Activated CD4-positive, CD25-positive, alpha-beta regulatory T cell (primary cell): Measurements from ENCODE around the gene LRRC8D.

Source experiments
- DNase-seq, 4 experiments: peaks; one replicate each; lab custom pipeline; 2025; lab: John Stamatoyannopoulos, UW

LRRC8D gene

DNA sequence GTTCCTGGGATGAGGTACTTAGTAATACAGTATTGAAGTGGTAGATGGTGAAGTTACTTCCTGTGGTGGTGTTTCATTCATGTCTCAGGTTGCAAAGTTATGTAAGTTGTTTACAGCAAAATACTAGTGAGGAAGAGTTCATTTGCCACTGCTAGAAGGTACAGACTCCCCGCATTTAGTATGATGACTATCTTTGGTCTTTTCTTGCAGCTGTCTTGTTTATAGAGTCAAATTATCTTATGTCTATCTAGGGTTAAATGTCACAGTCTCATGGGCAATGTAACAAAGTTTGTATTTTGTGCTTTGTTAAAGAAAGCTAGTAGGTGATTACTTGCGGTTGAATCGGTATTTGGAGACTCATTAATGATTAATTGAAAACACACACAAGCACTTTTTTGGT, 50.2 kb downstream of the LRRC8D start:
- DNase-seq = no peak

DNA sequence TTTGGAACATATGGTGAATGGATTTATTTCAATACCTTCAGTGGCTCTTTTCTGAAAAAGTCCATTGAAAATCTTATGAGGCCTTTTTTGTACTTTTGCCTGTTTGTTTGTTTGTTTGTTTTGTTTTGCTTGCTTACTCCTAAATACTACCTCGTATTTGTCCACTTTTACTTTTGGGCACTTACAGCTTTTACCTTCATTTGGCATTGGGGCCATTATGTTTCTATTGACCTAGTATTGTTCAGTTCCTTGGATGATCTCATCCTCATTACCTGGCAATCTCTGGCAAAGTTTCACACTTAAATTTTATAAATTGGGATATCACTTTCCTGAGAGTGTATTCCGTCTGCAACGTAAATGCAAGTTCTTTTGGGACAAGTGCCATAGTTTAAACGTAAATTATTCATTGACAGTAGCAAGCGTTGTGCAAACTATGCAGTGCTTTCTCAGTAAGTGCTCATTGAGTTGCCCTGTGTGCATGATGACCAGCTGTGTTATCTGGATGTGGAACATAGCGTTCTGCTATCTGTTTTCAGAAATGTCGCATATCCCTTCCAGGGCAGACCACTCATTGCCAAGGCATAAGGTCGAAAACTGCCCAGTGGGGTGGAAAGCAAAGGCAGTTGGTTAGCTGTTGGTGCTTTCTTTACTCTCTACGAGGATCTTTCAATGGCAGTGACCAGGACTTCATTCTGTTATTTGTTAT, 51.1 kb downstream of the LRRC8D start:
- DNase-seq = no peak

DNA sequence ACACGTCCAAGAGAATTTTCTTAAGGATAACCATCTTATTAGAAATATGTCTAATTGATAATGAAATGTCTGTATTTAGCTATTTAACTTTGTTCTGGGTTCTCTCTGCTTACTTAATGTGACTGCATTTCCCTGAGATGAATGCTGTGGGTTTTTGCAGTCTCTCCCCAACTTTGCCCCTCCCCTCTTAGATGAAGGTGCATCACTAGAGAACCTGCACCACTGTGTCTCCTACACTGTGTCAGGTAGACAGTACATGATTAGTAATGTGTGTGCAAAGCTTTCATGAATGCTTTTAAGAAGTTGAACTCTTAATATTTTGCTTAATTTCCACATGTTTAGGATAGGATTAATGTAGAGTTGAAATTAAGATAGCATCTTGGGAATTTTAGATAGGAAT, 51.7 kb downstream of the LRRC8D start:
- no peak for DNase-seq

DNA sequence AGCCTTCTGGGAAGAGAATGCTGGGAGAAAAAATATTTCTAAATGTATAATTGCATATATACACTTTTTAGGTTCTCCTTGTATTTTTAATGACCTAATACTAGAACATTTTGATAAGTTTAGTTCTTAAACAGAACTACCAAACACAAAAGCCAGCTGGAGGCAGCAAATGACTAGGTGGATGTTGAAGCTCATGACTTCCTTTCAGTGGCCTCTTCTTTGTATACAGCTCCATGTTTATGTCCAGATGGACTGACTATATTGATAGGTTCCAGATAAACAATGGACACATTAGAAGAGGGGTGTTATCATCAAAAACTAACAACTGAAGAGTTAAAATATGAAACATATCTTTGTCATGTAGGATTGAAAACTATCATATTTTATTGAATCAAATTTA, 52.5 kb downstream of the LRRC8D start:
- no peak for DNase-seq

DNA sequence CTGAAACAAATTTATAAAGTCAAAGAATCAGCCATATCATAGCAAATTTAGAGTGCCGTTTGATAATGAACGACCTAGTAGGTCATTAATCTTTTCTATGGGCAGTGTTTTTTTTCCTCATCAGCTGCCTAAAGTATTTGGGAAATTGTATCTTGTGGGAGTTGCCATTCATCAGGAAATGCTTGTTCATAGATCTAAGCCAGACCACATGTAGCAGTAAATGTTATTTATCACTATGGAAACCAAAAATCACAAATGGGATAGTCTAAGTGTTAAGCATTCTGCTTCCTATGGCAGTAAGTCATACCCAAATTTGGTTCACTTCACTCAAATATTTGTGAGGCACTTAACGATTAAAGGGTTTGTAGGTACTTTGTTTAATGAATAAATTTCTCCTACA, 52.9 kb downstream of the LRRC8D start:
- DNase-seq = no peak

DNA sequence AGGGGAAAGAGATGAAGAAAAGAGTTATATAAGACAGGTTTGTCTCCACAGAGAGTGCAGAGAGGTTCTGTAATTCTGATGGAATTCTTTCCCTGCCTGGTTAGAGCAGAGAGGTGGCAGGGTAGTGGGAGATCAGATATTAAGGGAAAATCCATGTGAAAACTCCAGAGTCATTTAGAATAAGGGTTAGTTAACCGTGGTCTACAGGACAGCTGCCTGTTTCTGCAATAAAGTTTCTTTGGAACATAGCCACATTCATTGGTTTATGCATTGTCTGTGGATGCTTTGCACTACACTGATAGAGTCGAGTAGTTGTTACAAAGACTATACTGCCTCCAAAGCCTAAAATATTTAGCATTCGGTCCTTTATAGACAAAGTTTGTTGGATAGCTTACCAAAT, 55.6 kb downstream of the LRRC8D start:
- DNase-seq = no peak

DNA sequence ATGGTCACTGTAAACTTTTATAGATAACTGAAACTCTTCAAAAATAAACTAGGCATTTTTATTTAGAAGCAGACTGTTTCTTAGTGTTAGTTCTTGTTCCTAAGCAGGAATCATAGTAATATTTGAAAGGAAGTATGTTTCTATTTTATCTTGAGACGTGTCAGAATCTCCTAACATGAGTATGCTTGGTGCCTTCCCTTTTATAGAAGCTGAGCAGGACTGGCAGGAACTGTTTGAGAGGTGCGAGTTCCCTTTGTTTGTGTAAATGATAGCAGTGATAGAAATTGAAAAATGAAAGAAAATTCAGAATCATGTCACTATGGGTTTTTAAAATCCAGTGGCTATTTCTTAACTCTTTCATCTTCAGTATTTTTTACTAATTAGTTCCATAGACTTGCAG, 56.9 kb downstream of the LRRC8D start:
- DNase-seq = no peak

DNA sequence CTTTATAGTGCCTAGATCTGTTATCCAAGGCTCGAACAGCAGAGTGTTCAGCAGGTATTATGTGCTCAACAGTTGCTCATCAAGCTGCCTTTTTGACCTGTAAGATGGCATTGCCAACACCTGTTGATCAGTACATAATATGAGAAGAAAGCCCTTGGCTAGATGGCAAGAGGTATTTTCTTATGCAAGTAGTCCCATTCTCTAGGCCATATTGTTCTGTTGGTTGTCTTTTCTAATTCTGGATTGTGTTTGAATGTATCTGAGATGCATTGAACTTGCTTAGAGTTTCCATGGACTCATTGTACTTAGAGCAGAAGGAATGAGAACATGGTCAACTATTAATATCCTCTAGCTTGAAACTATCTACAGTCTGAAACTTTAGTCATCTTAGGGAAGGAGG, 57.4 kb downstream of the LRRC8D start:
- no peak for DNase-seq

DNA sequence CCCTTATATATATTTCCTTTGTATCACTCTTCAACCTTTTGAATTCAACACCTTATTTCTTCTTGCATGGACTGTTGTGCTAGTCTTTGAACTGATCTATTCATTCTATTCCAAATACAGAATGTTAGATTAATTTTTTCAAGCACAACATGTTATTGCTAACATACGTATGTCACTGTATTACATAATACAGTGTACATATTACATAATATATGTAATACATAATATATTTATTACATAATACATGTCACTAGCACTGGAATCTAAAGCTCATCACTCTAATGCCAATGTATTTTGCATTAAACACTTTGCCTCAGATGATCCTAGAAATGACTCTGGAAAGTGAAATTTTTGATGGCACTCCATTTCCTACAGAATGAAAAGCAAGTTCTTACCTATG, 59.8 kb downstream of the LRRC8D start:
- DNase-seq = no peak

DNA sequence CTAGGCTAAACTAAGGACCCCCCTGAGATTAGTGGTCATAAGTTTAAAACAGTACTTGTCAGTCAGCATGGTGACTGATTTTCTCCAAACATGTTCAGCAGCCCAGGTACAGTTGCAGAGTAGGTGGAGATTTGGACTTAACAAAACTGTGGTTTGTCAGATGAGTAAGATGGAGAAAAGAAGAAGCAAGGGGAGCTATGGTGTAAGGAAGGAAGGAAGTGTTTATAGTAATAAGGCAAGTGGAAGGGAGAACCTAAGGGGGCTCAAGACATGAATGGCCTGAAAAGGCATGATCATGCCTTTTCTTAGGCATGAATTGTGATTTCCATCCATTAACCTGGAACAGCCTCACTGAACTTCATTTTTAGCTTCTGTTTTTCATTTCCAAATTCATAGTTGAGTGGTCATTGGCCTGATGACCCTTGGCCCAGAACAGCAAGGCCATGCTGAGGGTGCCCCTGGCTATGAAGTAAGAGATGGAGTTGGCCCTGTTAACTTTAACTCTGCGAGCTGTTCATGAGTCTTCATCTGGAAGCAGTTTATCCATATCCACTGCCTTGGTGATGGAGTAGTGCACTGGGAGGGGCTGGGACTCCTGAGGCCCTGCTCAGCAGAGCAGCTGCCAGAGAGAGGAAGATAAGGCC, 60.7 kb downstream of the LRRC8D start:
- DNase-seq = no peak

DNA sequence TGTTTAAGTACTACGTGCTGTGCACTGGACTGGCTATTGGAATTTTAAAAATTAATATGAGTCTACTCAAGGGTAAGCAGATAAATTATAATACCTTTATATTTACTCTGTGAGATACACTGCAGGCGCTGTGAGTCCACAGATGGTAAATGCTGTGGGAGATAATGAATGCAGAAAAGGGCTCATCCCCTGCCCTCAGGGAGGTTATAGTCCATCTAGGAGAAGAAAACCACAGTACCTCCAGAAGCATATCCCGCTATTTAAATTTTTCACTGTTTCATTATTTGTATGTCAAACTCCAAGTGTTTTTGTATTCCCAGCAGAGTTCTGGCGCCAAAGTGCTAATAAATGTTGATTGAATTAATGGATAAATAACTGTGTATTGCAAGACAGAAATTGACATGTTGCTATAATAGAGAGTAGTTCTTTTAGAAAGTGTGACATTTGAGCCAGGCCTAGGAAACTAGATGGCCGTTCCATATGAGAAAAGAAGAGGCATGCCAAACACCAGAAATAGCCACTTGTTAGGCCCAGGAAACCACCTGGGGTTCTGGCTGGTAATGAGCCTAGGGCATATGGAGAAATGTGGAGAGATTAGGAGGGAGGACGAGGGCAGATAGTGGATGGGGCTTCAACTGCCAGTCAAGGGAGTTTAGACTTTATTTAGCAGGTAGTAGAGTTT, 61.7 kb downstream of the LRRC8D start:
- DNase-seq = no peak

DNA sequence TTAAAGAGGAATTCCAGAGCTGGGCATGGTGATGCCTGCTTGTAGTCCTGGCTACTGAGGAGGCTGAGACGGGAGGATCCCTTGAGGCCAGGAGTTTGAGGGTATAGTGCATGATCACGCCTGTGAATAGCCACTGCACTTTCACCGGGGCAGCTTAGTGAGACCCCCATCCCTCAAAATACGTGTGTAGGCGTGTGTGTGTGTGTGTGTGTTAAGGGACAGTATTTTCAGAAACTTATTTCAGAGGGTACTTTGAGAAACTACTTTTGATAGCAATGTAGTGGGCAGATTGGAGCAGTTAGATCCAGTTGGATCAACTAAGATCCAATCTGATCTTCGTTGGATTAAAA, 62.2 kb downstream of the LRRC8D start:
- DNase-seq = no peak

DNA sequence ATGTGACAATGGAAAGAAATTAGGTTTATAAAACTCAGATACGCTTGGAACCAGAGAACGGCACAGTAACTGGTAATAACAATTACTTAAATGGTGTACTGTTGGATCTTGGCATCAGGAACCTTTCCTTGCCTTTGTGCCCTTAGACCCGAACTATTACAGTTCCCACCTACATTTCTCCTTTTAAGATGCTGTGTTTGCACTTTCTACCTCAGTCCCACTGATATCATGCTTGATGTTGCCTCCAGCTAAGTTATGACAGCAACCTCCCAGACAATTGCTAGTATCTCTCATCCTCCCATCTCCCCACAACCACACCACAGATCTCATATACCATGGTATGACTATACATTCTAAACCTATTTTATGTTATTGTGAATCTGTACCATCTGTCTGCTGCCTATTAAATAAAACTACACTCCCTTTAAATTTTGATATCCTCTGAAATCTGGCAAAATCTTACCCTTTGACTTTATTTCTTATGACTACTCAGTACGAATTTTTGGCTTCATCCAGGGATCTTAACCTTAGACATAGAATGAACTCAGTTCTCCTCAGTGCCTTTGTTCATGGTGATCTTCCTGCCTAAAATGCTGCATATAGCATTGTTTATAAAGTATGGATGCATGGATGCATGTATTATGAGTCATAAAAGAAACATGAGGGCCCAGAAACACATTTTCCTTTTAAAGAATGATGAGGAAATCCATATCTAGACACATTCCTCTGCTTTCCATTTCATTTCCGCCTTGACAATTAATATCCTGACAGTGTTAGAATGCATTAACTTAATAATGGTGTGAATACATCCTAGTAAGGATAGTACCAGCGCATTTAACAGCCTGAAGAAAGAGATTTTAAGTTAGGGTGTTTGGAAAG, 64.1 kb downstream of the LRRC8D start:
- DNase-seq = no peak

DNA sequence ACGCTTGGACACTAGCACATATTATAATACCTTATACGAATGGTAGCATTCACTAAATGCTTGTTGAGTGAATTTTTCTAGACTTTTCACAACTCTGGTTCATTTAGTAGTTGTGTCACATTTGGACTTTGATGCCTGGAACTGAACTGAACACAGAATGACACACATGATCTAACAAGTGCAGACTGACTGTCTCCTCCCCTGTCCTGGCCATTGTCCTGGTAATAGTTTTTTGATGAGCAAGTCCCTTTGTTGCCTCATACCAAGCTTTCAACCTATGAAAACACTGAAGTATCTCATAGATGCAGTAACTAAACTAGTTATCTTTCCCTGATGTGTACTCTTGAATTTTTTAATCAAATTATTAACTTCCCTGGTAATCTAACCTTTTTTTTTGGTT, 66.4 kb downstream of the LRRC8D start:
- DNase-seq = no peak

DNA sequence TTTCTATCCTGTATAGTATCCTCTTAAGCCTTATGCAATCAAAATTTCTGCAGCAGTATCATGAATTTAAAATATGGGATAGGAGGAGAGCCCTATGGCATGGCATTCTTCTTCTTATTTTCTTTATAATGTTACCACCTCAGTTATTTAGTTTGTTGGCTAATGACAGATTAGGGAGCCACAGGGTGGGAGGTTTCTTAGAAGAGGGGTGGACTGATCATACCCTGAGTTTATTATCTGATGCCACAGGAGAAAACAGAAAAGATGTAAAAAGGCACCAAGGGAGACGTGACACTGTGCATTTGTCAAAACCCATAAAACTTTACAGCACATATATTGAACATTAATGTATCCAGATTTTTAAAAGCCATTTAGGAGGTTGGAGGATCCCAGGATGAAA, 66.9 kb downstream of the LRRC8D start:
- DNase-seq = no peak

DNA sequence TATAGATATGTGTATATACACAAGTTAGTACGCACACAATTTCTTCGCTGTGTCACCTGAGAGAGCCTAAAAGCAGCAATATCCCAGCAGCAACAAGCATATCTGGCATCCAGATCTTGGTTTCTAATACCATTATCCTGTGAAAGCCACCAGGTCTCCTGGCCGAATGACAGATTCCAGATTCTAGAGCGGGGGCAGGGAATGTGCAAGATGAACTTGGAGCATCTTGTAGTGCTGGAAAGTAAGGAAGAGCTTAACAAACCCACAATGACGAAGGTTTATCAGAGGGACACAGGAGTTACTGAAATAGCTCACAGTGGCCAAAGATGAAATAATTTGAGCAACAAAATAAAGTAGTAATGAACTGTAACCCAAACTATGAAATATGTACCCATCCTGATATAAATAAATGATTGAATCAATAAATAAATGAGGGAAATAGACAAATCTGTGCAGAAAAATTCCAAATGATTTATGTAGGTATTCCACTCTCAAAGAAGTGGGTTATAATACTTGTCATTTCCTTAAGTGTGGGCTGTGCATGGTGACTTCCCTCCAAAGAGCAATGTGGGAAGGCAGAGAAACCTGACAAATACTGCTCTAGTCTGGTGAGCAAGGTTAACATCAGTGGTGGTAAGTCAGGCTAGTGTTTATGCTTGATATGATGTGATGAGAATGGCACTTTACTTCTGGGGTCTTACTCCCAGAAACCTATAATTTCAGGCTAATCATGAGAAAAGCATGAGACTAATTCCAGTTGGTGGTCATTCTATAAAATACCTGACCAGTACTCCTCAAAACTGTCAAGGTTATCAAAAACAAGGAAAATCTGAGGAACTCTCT, 67.9 kb downstream of the LRRC8D start:
- DNase-seq = no peak

DNA sequence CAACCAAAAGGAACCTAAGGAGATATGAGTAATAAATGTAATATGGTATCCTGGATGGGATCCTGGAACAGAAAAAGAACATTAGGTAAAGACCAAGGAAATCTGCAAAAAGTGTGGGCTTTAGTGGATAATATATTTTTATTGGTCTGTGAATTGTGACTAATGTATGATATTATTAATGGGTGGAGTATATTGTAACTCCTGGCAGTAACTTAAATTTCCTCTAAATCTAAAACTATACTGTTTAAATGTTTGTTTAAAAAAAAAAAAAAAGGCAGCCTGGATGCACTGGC, 68.4 kb downstream of the LRRC8D start:
- no peak for DNase-seq

DNA sequence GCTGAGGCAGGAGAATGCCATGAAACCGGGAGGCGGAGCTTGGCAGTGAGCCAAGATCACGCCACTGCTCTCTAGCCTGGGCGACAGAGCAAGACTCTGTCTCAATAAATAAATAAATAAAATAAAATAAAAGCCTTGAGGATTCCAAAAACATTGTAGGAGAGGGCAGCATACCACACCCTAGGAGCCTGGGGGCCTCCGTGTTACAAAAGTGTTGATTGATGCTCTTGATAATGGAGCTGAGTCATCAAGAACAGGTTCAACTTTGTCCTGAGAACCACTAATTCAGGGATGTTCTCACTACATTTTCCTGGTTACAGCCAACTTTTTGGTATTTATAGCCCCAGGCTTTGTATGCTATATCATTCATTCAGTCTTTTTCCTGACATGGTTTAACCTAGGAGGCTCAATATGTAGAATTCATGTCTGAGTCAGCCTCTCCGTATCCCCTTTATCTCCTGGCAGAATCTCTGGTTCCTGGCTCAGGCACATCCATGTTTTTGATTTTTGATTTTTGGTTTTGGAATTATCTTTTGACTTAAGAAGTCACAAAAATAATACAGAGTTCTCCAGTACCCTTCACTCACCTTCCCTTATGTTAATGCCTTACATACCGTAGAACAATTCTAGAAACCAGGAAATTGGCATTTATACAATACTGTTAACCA, 69.4 kb downstream of the LRRC8D start:
- no peak for DNase-seq

DNA sequence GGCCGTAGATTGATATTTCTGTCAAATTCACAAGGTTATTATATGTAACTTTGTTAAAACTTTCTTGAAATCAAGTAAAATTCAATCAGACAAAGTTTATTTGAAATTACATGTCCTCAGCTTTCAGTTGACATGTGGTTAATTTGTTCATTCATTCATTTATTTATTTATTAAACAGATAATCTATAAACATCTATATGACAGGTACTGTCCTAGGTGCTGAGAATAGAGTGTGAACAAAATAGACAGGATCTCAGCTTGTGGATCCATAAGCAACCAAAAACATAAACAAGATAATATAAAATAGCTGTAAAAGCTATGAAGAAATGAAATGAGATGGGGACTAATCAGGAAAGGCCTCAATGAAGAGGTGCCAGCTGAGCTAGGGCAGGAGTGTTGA, 72.0 kb downstream of the LRRC8D start:
- DNase-seq = no peak

DNA sequence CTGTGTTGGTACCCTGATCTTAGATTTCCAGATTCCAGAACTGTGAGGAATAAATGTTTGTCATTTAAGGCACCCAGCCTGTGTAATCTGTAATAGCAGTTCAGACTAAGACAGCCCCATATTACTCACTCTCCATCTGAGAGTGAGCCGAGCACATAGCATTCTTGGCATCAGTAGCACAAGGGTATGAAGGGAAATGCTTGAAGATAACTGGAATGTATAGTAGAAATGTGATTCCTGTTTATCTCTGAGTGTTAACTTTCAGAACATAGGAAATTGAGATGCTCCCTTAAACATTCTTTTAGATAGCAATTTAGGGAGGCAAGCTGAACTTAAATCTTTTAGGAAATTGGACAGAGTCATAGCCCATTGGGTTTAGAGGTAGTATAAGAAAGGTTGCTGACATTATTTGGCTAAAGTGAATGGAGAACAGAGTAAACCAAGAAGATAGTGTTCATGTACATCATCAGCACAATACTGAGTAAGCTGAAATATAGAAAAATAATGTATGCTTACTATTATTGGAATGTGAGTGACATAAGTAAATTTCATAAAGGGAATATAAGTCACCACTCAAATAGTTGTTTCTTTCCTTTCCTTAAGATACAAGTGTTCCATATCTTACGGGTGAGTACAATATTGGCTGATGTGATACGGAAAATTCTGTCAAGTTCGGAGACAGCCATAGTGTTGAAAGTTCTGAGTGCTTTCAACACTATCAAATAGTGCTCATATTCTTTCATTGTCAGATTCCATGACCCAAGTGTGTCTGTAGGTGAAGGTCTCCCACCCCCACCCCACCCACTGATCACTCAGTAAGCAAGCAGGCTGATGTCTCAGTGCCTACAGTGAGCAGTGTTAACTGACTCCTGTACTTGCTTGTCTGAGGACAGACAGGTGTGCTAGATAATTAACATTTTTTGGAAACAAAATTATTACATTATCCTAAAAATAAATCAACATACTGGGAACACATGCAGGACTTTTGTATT, 73.7 kb downstream of the LRRC8D start:
- no peak for DNase-seq
